ENCODE results near the gene KIF11.
A peak's percentile ranks its signal among the peaks of the same experiment; 100 is the strongest.
"Not testable (repeated sequence)": the region's sequence is repeated elsewhere in the genome, so short reads cannot be mapped to it uniquely, and the experiment has no call there.

The KIF11 gene

DNA sequence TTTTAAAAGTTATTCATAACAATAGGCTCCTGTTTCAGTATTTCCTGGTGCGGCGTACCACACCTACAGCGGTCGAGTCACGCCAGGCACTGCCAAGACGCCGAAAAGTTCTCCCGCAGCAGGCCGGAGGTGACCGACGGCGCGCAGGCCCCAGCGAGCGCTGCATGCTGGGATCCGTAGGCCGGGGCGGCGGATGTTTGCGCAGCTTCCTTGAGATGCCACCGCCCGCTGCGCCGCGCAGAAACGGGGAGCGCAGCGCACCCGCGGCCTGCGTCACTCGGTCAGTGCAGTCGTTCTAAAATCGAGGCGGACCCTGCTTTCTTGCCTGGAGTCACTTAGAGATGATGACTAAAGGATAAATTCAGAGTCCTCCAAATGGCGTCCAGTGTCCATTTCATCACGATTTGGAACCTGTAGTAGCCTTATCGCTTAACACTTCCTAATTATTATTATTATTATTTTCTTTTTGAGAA, 1.3 kb upstream of the KIF11 start:
- peak; percentile 89 for DNase-seq (ENCODE audit: low spot score)

DNA sequence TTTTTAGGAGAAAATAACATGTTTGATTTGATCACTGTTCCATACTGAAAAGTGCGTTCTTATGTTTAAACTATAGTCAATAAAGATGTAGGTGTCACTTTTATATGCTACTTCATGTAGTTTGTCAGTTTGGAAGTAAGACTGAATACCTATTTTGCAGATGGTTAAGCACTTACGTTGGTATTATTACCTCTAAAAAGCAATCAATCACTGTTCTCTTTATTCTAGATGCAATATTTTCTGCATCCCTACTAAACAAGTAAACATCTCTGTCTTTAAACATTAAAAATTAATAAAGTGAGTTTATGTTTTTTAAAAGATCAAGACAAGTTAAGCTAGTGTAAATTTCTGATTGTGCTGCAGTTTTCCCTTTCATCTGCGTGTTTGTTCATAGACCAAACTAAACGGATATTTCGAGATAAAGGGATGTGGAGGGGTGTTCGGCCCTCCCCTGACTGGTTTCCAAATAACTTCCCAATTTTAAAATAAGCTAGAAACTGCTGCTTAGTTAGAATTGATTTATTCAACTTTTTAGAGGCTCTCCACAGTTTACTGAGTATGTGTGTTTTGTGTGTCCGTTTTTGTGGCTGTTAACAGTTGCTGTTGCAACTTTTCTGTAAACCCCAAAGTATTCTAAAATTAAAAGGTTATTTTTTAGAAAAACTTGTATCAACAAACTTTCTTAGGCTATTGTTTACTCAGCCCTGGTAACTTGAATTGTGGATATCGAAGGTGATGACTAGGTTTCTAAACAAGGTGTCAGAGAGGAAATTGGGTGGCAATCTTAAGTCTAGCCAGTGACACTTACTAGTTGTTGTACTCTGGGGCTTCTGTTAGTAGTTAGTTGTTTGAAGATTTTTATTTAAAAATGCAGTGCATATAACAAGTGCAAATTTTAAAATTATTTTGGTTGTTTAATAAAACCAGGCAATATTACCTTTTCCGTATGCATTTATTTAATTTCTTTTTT, 974 bp downstream of the KIF11 start:
- no peak for DNase-seq (ENCODE audit: low spot score)

DNA sequence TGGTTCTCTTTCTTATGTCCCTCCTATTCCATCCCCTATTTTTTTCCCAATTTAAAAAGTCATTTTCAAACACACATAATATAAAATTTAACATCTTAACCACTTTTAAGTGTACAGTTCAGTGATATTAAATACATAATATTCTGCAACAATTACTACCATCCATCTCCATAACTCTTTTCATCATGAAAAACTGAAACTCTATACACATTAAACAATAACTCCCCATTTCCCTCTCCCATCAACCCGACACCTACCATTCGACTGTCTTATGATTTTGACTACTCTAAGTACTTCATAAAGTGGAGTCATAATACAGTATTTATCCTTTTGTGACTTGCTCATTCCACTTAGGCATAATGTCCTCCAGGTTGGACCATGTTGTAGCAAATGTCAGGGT, 2.6 kb downstream of the KIF11 start:
- no peak for DNase-seq (ENCODE audit: low spot score)

DNA sequence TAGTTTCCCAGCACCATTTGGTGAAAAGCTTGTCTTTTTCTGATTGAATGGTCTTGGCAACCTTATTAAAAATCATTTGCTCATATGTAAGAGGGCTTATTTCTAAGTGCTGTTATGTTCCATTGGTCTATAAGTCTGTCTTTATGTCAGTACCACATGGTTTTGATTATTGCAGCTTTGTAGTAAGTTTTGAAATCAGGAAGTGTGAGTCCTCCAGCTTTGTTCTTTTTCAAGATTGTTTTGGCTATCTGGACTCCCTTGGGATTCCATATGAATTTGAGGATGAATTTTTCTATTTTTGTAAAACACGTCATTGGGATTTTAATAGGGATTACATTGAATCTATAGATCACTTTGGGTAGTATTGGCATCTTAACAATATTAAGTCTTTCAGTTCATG, 5.4 kb downstream of the KIF11 start:
- DNase-seq (ENCODE audit: low spot score), result no peak

DNA sequence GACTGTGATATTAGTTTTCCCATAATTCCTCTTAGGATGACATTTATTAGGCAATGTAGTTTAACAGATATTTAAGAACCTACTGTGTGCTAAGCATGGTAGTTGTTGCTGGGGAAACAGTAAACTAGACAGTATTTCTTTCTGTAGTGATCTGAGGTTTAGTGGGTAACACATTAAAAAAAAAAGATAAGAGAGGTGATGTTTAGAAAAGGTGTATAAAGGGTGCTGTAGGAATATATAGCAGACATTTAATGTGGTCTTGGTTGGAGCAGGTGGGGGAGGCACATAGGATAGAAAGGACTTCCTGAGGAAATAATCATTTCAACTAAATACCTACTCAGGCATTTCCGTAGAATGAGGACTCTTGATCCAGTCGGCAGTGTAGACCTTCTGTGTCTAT, 11.9 kb downstream of the KIF11 start:
- DNase-seq (ENCODE audit: low spot score), result no peak

DNA sequence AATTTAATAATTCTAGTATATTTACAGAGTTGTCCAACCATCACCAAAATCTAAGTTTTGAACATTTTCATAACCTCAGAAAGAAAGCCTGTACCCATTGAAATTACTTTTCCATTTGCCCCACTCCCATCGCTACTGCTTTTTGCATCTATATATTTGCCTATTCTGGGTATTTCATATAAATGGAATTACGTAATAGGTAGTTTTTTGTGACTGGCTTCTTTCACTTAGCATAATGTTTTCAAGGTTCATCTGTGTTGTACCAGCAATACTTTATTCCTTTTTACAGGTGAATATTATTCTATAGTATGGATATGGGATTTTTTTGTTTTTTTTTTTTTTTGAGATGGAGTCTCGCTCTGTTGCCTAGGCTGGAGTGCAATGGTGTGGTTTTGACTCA, 22.6 kb downstream of the KIF11 start:
- DNase-seq (ENCODE audit: low spot score), result no peak

DNA sequence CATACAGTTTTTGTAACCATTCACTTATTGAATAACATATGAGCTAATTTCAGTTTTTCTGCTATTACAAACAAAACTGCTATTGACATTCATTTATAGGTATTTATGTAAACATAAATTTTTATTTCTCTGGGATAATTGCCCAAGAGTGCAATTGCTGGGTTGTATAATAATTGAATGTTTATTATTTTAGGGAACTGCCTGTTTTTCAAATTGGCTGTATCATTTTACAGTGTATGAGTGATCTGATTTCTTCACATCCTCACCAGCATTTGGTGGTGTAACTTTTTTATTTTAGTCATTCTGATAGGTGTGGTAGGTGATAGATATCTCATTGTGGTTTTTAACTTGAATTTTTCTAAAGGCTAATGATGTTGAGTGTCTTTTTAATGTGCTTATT, 26.4 kb downstream of the KIF11 start:
- DNase-seq (ENCODE audit: low spot score), result no peak

DNA sequence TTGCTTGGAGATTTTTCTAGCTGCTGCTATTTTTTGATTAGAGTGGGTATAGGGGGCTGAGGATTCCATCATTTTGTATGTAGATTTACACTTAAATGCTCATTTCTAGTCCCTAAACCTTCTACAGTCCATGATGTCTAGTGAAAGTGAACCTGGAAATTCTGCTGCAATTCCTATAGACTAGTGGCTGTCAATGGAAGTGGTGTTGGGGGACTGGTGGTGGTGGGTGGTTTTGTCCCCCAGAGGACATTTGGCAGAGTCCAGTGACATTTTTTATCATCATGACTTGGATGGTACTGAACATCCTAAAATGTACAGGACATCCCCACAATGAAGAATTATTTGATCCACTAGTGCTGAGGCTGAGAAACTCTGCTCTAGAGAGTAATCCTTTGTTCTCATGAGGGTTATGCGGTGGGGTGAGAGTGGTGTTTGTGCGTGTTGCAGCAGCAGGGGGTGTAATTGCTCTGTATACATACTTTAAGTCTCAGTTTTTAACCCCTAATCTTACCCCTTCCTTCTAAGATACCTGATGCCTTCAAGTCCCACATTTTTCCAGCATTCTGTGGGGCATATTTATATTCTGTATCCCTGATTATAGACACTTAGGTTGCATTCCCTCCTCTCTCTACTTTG, 35.0 kb downstream of the KIF11 start:
- peak; percentile 57 for DNase-seq (ENCODE audit: low spot score)

DNA sequence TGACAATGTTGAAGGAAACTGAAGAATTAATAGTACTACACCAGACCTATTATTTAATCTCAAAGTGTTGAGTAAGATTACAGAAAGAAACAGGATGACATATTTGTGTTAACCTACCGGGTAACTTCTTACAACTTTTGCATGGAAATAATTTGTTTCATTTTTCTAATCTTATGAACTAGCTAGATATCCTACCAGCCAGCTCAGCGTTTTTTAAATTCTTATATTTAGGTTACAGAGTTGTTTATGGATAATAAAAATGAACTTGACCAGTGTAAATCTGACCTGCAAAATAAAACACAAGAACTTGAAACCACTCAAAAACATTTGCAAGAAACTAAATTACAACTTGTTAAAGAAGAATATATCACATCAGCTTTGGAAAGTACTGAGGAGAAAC, 37.0 kb downstream of the KIF11 start:
- DNase-seq (ENCODE audit: low spot score), result no peak

DNA sequence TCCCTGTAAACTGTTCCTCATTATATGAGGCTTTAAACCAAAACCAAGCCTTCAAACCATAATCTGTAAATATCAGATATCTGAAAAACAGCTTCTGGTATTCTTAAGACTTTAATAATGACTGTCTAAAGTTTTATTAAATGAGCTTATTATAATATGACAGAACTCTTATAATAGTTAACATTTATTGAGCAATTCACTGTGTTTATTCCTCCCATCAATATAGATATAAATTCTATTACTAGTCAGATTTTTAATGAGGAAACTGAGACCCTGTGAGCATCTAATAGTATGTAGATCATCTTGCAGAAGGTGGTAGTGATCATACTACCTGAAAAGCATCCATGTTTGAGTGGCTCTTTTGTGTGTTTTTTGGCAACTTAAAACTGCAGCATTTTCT, 45.1 kb downstream of the KIF11 start:
- no peak for DNase-seq (ENCODE audit: low spot score)

DNA sequence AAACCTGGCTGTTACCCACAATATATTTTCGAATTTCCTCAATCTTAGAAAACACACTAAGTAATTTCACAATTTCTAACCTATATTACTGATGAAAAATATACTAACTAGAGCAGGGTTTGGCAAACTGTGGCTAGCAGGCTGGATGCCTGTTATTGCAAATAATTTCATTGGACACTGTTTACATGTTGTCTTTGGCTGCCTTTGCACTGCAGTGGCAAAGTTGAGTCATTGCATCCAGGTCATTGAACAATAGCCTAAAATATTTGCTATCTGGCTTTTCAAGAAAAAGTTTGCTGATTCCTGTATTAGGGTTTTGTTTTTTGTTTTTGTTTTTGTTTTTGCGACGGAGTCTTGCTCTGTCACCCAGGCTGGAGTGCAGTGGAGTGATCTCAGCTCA, 47.2 kb downstream of the KIF11 start:
- no peak for DNase-seq (ENCODE audit: low spot score)

DNA sequence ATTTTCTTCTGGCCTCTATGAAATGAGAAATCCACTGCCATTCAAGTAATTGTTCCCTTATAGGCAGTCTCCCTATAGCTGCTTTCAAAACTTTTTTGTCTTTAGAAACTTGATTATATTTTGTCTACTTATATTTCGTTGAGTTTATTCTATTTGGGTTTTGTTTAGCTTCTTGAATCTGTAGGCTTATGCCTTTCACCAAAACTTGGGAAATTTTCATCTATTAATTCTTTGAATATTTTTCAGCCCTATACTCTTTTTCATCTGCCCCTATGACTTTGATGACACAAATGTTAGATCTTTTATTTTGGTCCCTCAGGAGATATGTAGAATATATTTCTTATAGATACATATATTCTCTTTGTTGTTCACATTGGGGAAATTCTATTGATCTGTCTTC, 48.6 kb downstream of the KIF11 start:
- DNase-seq (ENCODE audit: low spot score), result no peak

DNA sequence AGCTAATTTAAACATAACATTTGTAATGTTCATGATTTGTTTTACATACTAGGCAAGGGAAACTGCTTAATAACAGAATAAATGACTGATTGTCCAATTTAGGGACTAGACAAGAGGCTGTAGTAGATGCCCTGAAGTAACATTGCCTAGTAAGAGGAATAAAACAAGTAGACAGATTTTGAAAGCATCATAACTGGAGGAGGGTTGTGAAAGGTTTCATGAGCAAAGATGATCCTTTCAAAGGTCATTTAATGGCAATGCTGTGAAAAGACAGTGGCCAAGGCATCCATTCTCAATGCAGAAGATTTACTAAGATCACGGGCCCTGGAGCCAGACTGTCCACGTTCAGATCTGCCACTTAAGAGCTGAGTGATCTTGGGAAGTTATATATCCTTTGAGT, 52.0 kb downstream of the KIF11 start:
- DNase-seq (ENCODE audit: low spot score), result no peak

DNA sequence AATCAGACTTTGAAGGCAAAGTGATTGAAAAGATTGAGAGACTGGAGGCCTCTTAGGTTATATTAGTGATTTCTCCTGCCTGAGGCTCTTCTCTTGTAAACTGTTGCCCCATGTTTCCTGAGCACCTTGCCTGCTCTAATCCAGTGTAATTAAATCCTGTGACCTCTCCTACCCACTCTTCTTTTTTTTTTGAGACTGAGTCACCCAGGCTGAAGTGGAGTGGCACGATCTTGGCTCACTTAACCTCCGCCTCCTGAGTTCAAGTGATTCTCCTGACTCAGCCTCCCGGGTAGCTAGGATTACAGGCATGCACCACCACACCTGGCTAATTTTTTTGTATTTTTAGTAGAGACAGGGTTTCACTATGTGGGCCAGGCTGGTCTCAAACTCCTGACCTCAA, 57.9 kb downstream of the KIF11 start:
- DNase-seq (ENCODE audit: low spot score), result not testable (repeated sequence)

DNA sequence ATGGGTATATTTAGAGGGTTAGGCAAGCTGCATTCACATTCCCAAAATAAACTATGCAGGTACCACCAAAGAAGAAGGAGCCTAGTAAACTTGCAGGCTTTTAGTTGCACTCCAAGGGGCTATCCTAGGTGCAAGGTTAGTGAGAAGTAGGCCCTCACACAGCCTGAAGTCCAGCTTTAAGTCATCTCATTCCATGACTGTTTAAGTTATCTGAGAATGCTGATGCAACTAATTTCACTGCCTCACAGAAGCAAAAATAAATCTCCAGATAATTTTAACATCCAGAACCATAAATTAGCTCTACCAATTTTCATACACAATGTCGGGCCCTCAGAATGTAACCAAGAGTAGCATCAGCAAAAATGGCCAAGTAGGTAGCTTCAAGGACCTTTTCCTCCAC, 62.5 kb downstream of the KIF11 start:
- no peak for DNase-seq (ENCODE audit: low spot score)

DNA sequence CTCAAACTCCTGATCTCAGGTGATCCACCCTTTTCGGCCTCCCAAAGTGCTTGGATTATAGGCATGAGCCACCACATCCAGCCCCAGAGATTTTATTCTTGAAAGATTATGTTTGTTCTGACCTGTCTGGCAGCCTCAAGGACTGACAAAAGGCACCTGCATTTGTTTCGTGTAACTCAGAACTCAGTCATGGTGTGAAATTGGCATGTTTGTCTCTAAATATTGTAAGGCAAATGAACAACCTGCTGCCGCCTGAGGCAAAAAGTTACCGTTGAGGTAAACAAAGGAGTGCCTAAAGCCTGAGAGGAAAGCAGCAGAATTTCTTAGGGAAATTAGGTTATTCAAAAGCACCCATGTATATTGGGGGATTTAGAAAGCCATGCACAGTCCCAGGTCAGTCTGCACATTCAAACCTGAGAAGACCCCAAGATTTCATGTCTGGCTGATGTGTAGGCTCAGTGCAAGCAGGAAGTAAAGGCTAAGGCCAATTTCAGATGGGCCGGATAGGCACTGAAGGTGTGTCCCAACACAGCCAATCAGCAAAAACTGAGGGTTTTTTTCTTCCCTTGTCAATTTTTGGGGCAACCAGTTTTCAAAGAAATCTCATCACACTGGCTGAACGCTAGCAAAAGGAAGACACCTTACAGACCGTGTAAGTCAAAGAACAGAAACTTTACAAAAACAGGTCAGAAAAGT, 63.5 kb downstream of the KIF11 start:
- no peak for DNase-seq (ENCODE audit: low spot score)

DNA sequence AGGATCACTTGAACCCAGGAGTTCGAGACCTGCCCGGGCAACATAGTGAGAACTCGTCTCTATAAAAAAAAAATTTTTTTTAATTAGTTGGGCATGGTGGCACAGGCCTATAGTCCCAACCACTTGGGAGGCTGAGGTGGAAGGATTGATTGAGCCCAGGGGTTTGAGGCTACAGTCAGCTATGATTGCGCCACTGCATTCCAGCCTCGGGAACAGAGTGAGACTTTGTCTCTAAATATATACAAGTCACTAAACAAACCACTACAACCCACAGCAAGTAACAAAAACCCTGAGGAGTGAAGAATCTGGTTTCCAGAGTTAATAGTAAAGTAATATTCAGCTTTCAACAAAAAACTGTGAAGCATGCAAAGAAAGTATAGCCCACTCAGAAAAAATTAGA, 64.1 kb downstream of the KIF11 start:
- DNase-seq (ENCODE audit: low spot score), result no peak

DNA sequence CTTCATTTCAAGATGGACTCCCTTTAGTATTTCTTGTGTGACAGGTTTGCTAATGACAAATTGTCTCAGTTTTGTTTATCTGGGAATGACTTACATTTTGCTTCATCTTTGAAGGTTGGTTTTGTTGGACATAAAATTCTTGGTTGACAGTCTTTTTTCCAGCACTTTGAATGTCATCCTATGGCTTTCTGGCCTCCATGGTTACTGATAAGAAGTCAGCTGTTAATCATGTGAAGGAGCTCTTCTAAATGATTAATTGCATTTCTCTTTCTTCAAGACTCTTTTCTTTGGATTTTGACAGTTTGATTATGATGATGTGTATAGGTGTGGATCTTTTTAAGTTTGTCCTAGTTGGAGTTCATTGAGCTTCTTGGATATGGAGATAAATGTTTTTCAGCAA, 69.9 kb downstream of the KIF11 start:
- no peak for DNase-seq (ENCODE audit: low spot score)

DNA sequence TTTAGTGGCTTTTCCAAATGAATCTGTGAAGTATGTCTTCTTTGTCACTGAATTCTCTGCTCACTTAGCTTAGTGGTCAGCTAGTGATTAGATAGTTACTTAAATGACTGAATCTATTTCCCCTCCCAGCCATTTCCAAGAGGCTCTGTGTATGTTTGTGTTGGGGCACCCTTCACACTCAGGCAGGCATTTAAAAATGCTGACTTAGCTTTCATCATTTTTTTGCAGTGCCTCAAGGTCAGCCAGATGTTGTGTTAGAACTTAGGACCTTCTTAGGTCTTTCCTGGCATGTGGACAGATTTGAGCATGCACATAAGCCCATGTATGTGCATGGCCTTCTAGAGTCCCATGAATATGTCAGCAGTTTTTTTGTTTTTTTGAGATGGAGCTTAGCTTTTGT, 71.4 kb downstream of the KIF11 start:
- no peak for DNase-seq (ENCODE audit: low spot score)

DNA sequence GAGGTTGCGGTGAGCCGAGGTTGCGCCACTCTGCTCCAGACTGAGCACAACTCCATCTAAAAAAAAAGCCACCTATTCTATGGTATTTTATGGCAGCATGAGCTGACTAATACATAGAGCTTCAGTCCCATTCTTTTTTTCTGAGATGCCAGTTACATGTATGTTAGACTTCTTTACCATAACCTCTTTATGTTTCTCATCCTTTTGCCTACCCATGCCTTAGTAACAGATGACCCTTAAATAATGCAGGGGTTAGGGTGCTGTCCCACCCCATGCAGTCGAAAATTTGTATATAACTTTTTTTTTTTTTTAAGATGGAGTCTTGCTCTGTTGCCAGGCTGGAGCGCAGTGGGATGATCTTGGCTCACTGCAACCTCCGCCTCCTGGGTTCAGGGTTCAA, 74.1 kb downstream of the KIF11 start:
- DNase-seq (ENCODE audit: low spot score), result no peak

DNA sequence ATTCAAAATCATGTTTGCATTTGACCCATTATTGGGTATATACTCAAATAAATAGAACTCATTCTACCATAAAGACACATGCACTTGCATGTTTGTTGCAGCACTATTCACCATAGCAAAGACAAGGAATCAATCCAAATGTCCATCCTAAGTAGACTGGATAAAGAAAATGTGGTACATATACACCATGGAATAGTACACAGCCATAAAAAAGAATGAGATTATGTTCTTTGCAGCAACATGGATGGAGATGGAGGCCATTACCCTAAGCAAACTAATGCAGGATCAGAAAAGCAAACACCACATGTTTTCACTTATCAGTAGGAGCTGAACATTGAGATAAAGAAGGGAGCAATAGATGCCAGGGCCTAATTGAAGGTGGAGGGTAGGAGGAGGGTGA, 84.8 kb downstream of the KIF11 start:
- DNase-seq (ENCODE audit: low spot score), result no peak

DNA sequence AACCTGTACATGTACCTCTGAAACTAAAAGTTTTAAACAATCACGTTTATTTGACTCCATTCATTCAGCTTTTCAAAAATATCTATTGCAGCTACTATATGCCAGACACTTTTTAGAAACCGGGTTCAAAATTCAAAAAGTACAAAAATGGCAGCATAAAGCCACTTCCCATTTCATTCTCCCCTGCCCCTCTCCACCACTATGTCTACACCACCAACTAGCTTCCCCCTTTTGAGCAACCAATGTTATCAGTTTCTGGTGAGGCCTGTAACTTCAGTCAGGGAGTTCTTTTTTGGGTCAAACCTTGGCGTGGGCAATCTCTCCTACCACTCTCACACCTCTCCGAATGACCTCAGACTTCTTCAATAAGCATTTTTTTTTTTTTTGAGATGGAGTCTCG, 85.3 kb downstream of the KIF11 start:
- DNase-seq (ENCODE audit: low spot score), result no peak

DNA sequence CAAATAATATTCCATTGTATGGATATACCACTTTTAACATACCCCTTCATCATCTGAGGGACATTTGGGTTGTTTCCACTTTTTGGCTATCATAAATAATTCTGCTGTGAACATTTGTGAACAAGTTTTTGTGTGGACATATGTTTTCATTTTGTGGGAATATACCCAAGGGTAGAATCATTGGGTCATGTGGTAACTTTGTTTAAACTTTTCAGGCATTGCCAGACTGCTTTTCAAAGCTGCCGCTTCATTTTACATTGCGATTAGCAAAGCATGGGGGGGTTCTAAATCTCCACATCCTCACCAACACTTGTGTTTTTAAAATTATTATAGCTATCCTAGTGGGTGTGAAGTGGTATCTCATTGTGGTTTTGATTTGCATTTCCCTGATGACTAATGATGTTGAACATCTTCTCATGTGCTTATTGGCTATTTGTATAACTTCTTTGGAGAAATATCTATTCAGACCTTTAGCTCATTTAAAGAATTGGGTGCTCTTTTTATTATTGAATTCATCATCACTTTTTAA, 88.4 kb downstream of the KIF11 start:
- no peak for DNase-seq (ENCODE audit: low spot score)
